HL-60/S4 (cell line): ENCODE data around the gene MMS19.
"Not testable (repeated sequence)": the region's sequence is repeated elsewhere in the genome, so short reads cannot be mapped to it uniquely, and the experiment has no call there.

ENCODE experiments used
- in situ Hi-C: fragments of 300-500 bp; cut with MboI; formaldehyde crosslinking; loops from 2 replicates; pipeline ENCODE4 v1.14.3; 2022; ENCODE audit warnings: low sequenced_read_pairs

The MMS19 gene

DNA sequence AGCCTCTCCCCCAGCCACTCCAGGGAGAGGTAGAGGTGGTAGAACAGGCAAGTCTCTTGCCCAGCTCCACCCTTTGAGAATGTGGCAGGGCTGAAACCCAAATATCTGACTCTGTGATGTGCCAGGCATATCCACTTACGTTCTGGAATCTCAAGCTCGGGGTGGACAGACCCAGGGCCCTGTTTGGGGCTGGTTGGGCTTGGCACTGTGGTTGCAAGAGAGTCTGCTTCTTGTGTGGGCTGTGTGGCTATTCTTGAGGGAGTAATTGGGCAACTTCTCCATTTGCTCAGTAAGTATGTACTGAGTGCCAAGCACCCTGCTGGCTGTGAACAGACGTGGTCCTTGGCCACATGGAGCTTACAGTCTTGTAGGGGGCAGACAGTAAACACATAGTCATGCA lies 5.2 kb upstream of the MMS19 start:
- in situ Hi-C loops = no loop called here

DNA sequence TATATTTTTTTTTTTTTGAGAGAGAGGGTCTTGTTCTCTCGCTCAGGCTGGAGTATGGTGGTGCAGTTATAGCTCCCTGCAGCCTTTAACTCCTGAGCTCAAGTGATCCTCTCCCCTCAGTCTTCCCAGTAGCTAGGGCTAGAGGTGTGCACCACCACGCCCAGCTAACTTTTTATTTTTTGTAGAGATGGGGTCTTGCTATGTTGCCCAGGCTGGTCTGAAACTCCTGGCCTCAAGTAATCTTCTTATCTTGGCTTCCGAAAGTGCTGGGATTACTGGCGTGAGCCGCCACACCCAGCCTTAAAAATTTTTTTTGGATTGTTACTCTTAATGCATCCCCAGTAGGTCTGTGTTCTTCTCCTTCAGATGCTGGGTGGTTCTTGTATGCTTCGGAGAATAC lies 4.7 kb upstream of the MMS19 start:
- in situ Hi-C loops = no loop called here

DNA sequence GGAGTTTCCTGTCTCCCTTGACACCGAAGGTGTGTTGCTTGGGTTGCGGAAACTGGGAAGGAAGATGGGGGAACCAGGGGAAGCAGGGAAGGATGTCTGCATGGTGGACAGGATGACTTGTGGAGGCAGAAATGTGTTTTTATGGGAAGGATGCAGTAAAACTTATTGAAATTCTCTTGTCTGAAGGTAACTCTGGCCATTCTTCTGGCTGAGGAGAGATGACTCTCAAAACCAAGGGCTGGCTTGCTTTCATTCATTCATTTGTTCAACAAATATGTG lies 2.0 kb upstream of the MMS19 start:
- in situ Hi-C loops = no loop called here

DNA sequence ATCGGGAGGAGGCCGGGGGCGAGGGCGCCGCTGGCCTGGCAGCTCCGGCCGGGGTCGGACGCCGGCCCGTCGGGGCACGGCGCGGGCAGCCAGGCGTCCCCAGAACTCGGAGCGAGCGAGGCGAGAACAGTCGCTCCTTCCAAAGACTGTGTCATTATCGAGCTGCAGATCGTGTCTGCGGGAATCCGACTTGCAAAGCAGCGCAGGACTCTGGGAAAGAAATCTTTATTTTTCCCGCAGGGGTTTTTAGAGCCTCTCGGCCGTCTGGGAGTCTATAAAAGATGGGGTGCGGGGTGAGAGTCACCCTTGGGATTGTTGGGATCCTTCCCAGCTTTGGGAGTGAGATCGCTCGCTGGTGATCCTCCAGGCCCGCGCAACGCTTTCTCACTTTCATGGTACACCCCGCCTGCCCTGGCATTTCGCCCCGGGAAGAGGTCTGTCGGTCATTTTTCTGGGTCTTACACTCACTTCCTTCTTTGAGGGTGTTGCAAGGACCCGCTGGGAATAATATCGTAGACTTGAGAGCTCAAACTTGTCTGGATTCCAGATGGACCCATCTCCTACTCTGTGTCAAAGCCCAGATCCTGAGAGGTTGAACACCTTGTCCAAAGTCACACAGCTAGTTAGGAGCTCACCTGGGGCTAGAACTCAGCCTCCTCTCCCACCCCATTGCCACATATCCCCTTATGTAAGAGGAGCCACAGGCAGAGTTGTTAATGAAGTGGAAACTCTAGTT lies 1.5 kb upstream of the MMS19 start:
- in situ Hi-C loops = no loop called here

- in situ Hi-C loops = no loop called here
These were observed 779 bp upstream of the MMS19 start, which contains the start of gene UBTD1 for GRCh38 chr10:97498841-97499560. Gene UBTD1 (plus strand): TSS chr10:97498924. CDS start chr10:97499204, 280 bp downstream.

- in situ Hi-C loops = no loop called here
These were observed 598 bp downstream of the MMS19 start for GRCh38 chr10:97497572-97498075.

- in situ Hi-C loops = no loop called here
These were observed 3.2 kb downstream of the MMS19 start for GRCh38 chr10:97494863-97495506.

DNA sequence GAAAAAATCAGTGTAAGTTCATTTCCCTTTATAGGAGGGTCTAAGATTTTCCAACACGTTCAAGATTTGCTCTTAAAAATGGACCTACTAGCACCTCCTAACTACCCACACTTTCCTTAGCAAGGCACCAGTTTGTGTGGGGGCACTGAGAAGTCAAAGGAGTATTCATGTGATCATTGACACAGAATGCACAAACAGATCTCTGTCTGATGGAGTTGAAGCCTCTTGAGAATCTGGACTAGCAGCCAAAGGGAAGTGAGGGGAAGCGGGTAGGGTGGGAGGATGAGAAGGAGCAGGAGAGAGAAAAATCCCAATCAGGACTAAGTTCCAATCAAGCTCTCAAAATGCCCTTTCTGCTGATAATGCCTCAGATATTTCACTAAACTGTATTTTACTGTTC lies 4.1 kb downstream of the MMS19 start:
- in situ Hi-C loops = no loop called here

DNA sequence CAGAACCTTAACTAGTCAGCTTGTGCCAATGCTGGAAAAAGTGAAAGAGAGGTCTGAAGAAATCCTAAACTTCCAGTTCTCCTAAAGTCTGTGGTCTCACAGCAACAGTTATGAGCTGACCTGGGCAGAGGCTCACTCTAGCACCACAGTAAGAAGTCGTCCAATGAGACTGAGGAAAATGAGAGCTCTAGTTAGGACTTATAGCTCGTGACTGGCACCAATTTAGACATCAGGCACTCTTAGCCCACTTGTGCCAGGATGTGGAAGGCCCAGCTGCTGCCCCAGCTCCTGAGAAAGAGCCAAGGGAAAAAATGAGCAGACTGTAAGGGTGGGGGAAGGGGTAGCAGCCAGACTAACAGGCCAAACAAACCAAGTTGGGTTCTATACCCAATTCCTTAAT lies 7.6 kb downstream of the MMS19 start:
- in situ Hi-C loops = no loop called here

- in situ Hi-C loops = no loop called here
These were observed 12.5 kb downstream of the MMS19 start for GRCh38 chr10:97485647-97486281.

DNA sequence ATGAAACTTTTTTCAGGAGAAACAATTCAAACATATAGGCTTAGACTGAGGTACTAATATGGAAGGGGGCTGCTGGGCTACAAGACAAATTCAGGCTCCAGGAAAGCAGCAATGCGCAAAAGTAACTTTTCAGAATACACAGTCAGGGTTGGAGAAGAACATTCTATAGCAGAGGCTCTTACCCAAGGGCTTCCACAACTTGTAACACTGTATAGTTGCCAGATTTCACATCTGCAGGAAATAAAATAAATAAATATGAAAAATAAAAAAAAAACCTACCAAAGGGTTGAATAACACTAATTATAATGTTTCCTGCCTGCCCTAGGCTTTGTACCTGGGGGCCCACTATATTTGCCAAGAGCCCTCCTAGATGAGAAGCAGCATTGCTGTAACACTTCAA lies 14.3 kb downstream of the MMS19 start:
- in situ Hi-C loops = no loop called here

DNA sequence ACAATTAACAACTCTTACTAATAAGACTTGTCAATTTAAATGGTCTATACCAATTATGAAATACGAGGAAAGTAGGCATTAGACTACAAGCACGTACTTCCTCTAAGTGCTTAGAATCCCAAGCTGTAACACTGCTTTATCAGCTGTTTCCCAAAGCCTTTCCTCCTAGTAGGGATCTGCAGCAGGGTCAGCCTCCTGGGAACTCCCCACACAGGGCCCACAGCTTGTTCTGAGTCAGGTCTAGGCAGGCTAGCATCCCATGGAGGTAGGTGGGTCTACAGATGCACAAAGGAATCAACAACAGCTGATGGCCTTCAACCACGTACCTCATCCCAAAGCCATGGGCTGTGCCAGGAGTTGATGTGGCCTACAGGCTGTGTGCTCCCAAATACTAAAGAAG lies 14.7 kb downstream of the MMS19 start:
- in situ Hi-C loops = no loop called here

DNA sequence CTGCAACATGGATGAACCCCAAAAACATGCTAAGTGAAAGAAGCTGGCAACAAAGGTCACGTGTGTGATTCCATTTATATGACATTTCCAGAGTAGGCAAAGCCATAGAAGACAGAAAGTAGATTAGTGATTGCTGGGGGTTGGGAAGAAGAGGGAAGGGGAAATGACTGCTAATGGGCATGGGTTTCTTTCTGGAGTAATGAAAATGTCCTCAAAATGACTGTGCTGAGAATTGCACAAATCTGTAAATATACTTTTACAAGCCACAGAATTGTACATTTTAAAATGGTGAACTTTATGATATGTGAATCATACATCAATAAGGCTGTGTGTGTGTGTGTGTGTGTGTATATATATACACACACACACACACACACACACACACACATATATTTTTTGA lies 15.8 kb downstream of the MMS19 start:
- in situ Hi-C loops = no loop called here

DNA sequence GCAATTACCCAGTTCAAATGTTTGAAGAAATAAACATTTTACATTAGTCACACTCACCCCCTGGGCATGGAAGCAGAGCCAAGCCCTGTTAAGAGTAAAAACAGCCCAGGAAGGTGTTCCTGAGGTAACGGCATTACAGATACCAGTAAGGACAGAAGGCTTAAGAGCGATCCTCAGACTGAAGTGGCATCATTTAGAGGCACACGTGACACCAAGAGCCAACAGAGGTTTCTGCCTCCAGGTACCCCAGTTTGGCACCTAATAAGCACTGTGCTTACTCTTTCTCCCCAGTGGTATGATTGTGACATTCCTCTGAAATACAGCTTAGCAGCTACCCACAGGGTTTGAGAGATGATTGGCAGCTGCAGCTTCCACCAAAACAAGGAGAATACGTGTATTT lies 17.2 kb downstream of the MMS19 start:
- in situ Hi-C loops = no loop called here

GRCh38 chr10:97479939-97480338 lies 18.3 kb downstream of the MMS19 start:
- in situ Hi-C loops = no loop called here

DNA sequence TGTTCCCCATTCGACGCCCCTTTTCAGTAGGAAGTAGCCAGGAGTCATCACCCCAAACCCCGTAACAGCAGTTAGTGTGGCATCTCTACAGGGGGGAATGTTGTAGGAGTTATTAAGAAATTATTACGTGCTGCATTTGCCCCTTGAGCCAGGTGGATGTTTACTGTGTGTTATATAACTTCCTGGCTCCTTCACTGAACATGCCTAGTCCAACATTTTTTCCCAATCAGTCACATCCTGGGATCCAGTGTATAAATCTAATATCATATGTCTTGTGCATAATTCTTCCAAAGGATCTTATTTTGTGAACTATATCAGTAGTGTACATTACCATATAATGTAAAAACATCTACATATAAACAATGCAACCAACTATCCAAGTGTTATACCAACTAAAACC lies 18.8 kb downstream of the MMS19 start:
- in situ Hi-C loops = not testable (repeated sequence)

DNA sequence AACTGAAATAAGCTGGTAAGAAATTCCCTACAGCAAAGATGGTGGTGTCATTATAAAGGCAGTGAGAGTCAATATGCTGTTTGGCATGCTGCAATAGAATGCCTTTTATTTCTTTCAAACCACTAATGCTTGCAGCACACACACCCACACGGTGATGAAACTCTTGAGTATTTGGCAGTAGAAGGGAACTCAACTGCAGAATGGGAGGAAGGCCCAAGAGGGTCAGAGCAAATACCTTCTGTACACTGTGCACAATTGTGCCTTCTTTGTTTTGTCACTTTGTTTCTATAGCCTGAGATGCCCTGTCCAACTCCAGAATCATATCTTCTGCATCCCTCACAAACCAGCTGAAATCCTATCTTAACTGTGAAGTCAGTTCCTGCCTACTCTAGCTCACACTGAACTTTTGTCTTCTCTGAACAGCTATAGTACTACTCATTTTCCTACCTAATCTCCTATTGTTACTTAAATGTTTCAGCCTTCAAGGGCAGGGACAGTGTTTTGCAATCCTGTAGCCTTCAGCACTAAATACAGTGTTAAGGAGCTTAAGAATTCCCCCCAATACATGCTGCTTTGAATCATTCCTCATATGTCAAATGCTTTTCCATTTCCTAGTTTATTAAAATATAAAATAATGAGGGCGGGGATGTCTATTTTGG lies 22.2 kb downstream of the MMS19 start:
- in situ Hi-C loops = no loop called here

DNA sequence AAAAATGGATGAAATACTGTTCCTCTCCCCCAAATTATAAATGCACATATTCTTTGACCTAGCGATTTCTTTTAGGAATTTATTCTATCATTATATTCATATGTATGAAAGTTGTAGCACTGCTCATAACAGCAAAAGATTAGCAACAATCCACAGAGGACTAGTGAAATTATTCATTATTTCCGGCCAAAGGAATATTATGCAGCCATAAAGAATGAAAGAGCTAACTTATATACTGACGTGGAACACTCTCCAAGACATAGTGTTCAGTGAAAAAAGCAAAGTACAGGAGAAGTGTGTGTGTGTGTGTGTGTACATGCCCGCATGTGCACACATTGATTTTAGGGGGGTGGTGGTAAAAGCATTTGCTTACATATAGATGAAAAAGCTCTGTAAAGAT lies 23.3 kb downstream of the MMS19 start:
- in situ Hi-C loops = no loop called here

DNA sequence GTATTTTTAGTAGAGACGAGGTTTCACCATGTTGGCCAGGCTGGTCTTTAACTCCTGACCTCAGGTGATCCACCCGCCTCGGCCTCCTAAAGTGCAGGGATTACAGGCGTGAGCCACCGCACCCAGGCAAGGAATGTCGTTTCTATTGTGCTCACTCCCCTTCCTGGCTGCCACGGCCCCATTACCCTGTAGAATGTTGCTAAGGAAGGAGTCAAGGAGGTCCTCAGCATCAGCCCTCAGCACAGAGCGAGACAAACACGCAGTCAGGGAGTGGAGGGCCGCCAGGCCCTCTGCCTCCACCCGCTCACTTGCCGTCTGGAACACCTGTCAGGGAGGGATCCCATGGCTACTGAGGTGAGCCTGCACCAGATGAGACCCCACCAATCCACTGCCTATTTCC lies 29.4 kb downstream of the MMS19 start:
- in situ Hi-C loops = not testable (repeated sequence)

GRCh38 chr10:97468162-97468561 lies 30.1 kb downstream of the MMS19 start:
- in situ Hi-C loops = no loop called here

- in situ Hi-C loops = no loop called here
These were observed 31.5 kb downstream of the MMS19 start for GRCh38 chr10:97466755-97467154.
